ENCODE results near the gene SATB2. TPM values are rescaled to one million over a fixed set of nuclear protein-coding genes. Genes with fewer than 3 reads are reported as not detected.

The SATB2 gene
- polyA plus RNA-seq, 1 donor from 2014 or later, result 0.21 TPM

- H2AFZ ChIP-seq (ENCODE audit: low read depth, low read length), result no peak overlapping the region
- no peak overlapping the region for H3K4me2 ChIP-seq (ENCODE audit: low read length)
- no peaks in the 10 kb centered on the region for H3K79me2 ChIP-seq (replicated peaks; ENCODE audit: insufficient read depth, low read length)
- peaks cover 100% of the 10 kb centered on the region for H3K27me3 ChIP-seq (ENCODE audit: insufficient read depth, low read depth, low read length)
- no peaks in the 10 kb centered on the region for H3K9me3 ChIP-seq (ENCODE audit: low read length)
- no peak overlapping the region for H3K9ac ChIP-seq (ENCODE audit: low read length)
- H3K36me3 ChIP-seq (ENCODE audit: insufficient read depth, low read length), result no peaks in the 10 kb centered on the region
- no peak overlapping the region for H3K27ac ChIP-seq (ENCODE audit: low read length)
- TF ChIP-seq REST (IDR thresholded peaks at IDR 0.05; ENCODE audit: borderline replicate concordance) (no peak), EZH2 (IDR thresholded peaks at IDR 0.05; ENCODE audit: borderline replicate concordance, insufficient read depth, low read length, poor library complexity, severe bottlenecking) (no peak), TAF1 (IDR thresholded peaks at IDR 0.05; ENCODE audit: low read depth) (no peak), POLR2AphosphoS5 (IDR thresholded peaks at IDR 0.05) (no peak), CTCF (IDR thresholded peaks at IDR 0.05; ENCODE audit: poor library complexity, severe bottlenecking) (no peak), SMC3 (conservative IDR thresholded peaks at IDR 0.05; ENCODE audit: poor library complexity) (no peak), RAD21 (conservative IDR thresholded peaks at IDR 0.05) (no peak), EP300 (conservative IDR thresholded peaks at IDR 0.05; ENCODE audit: poor library complexity, severe bottlenecking) (no peak), MXI1 (conservative IDR thresholded peaks at IDR 0.05; ENCODE audit: poor library complexity, severe bottlenecking) (no peak)
- no peaks in the 10 kb centered on the region for H4K20me1 ChIP-seq (ENCODE audit: insufficient read depth)
- H3K4me3 ChIP-seq (ENCODE audit: low read length), result no peak overlapping the region
- H3K9me2 ChIP-seq (ENCODE audit: insufficient read depth, low read length), result no peaks in the 10 kb centered on the region
- no peaks in the 10 kb centered on the region for H3F3A ChIP-seq (ENCODE audit: insufficient read depth, low read length, poor library complexity, severe bottlenecking)
Measured at GRCh38 chr2:199466692-199467065, 8.9 kb upstream of the SATB2 start.

GRCh38 chr2:199465988-199466691, 8.4 kb upstream of the SATB2 start:
- no peak overlapping the region for H3K4me2 ChIP-seq (ENCODE audit: low read length)
- H4K20me1 ChIP-seq (ENCODE audit: insufficient read depth), result no peaks in the 10 kb centered on the region

More at GRCh38 chr2:199465988-199466691, 8.4 kb upstream of the SATB2 start:
- no peak overlapping the region for H3K27ac ChIP-seq (ENCODE audit: low read length)
- no peaks in the 10 kb centered on the region for H3K9me2 ChIP-seq (ENCODE audit: insufficient read depth, low read length)
- no peaks in the 10 kb centered on the region for H3K36me3 ChIP-seq (ENCODE audit: insufficient read depth, low read length)
- TF ChIP-seq EZH2 (IDR thresholded peaks at IDR 0.05; ENCODE audit: borderline replicate concordance, insufficient read depth, low read length, poor library complexity, severe bottlenecking) (peak; percentile 56), CTCF (IDR thresholded peaks at IDR 0.05; ENCODE audit: poor library complexity, severe bottlenecking) (no peak)
- H3K9me3 ChIP-seq (ENCODE audit: low read length), result no peaks in the 10 kb centered on the region
- H3K79me2 ChIP-seq (replicated peaks; ENCODE audit: insufficient read depth, low read length), result no peaks in the 10 kb centered on the region
- H3K4me3 ChIP-seq (ENCODE audit: low read length), result no peak overlapping the region
- no peak overlapping the region for H2AFZ ChIP-seq (ENCODE audit: low read depth, low read length)
- peaks cover 100% of the 10 kb centered on the region for H3K27me3 ChIP-seq (ENCODE audit: insufficient read depth, low read depth, low read length)
- H3K9ac ChIP-seq (ENCODE audit: low read length), result no peak overlapping the region
- no peaks in the 10 kb centered on the region for H3F3A ChIP-seq (ENCODE audit: insufficient read depth, low read length, poor library complexity, severe bottlenecking)
